ENCODE data around the gene PLEKHS1.

DNA sequence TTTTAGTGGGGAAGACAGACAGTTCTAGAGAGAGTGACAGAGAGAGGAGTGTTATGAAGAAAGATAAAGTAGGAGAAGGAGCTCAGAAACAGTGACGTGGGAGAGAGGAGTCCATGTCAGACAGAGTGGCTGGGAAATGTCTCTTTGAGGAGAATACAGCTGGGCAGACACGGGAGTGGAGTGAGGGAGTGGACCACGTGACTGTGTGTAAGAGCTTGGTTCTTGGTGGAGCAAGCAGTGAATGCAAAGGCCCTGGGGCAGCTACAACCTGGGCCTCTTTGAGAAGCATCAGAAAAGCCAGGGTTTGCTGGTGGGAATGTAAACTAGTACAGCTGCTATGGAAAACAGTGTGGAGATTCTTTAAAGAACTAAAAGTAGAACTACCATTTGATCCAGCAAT is 11.9 kb upstream of the PLEKHS1 start:
- TF ChIP-seq EP300 (IDR thresholded peaks at IDR 0.05; ENCODE audit: low read depth), result no peak
- TF ChIP-seq POLR2AphosphoS5 (IDR thresholded peaks at IDR 0.05), result no peak
